Activated CD8-positive, alpha-beta T cell treated with anti-CD3 and anti-CD28 coated beads for 36 hours (primary cell): ENCODE measurements around the gene MAP3K2. TPM values are rescaled to one million over a fixed set of nuclear protein-coding genes. Genes with fewer than 3 reads are reported as not detected.

Experiments used
- ATAC-seq: fragments of 200-7000 bp; cut with Tn5 transposase; one replicate; pipeline ENCODE4 v1.10.0; 2021; ENCODE audit warnings: mild to moderate bottlenecking, moderate library complexity
- CTCF ChIA-PET: fragments of 350-600 bp; sonication (Branson Sonifier 250); formaldehyde crosslinking; loops from one replicate; lab custom pipeline; 2021; ENCODE audit warnings: antibody characterized with exemption; lab: Charles Lee
- POLR2A ChIA-PET: fragments of 350-600 bp; sonication (Branson Sonifier 250); formaldehyde crosslinking; loops from one replicate; lab custom pipeline; 2021; ENCODE audit warnings: antibody characterized with exemption; lab: Charles Lee
- DNase-seq: peaks from one replicate; pipeline ENCODE4 v3.0.0-alpha.2; 2020
- H3K27ac Mint-ChIP-seq: one replicate; pipeline ENCODE4 v1.8.0; 2021; ENCODE audit warnings: mild to moderate bottlenecking, mixed read lengths
- H3K27me3 Mint-ChIP-seq: one replicate; pipeline ENCODE4 v1.8.0; 2021; ENCODE audit warnings: mixed read lengths
- H3K36me3 Mint-ChIP-seq: one replicate; pipeline ENCODE4 v1.8.0; 2021; ENCODE audit warnings: low read depth, mixed read lengths
- H3K4me1 Mint-ChIP-seq: one replicate; pipeline ENCODE4 v1.8.0; 2021; ENCODE audit warnings: low read depth, mixed read lengths
- H3K4me3 Mint-ChIP-seq: one replicate; pipeline ENCODE4 v1.8.0; 2021; ENCODE audit warnings: mild to moderate bottlenecking, moderate library complexity, mixed read lengths
- H3K9me3 Mint-ChIP-seq: one replicate; pipeline ENCODE4 v1.8.0; 2021; ENCODE audit warnings: mixed read lengths
- intact Hi-C: fragments of 100-400 bp; cut with micrococcal nuclease; formaldehyde crosslinking; loops from one replicate; pipeline ENCODE4 v1.10.0; 2022
- total RNA-seq, 2 experiments: library from RNA; stranded (reverse); gene quantifications; one replicate each; pipeline ENCODE4 v1.2.3, GENCODE V29; 2021
- TF ChIP-seq, protein P1 (sequence below): fragments of 200-600 bp; IDR thresholded peaks from one replicate; pipeline ENCODE4 v1.8.0; 2022; ENCODE audit warnings: antibody characterized with exemption, mild to moderate bottlenecking

MAP3K2 gene
- total RNA-seq, 2 experiments from 2014 or later: 54.7 to 55.5 TPM

- intact Hi-C loops: no loop called here
- no peak for ATAC-seq
- Mint-ChIP-seq H3K4me1 (peaks cover 62% of the 10 kb centered on the region), H3K36me3 (peaks cover 36% of the 10 kb centered on the region), H3K27ac (no peak overlapping the region), H3K9me3 (peaks cover 18% of the 10 kb centered on the region), H3K27me3 (no peaks in the 10 kb centered on the region), H3K4me3 (no peak overlapping the region)
- ChIA-PET POLR2A (interaction anchor here (0.9 to 2.9 kb wide), 2 partner anchors 10 to 15 kb away, joined by 3 to 9 read pairs; no protein-coding TSS in a partner anchor), CTCF (interaction anchor here (1.0 to 3.6 kb wide), 5 partner anchors 8 to 44 kb away, joined by 3 to 10 read pairs (median 4); no protein-coding TSS in a partner anchor)
- TF ChIP-seq, protein P1, sequence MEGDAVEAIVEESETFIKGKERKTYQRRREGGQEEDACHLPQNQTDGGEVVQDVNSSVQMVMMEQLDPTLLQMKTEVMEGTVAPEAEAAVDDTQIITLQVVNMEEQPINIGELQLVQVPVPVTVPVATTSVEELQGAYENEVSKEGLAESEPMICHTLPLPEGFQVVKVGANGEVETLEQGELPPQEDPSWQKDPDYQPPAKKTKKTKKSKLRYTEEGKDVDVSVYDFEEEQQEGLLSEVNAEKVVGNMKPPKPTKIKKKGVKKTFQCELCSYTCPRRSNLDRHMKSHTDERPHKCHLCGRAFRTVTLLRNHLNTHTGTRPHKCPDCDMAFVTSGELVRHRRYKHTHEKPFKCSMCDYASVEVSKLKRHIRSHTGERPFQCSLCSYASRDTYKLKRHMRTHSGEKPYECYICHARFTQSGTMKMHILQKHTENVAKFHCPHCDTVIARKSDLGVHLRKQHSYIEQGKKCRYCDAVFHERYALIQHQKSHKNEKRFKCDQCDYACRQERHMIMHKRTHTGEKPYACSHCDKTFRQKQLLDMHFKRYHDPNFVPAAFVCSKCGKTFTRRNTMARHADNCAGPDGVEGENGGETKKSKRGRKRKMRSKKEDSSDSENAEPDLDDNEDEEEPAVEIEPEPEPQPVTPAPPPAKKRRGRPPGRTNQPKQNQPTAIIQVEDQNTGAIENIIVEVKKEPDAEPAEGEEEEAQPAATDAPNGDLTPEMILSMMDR: no peak
- DNase-seq: no peak
These were observed 9.1 kb downstream of the MAP3K2 start for GRCh38 chr2:127378720-127379119.

GRCh38 chr2:127377262-127377661 is 10.5 kb downstream of the MAP3K2 start:
- Mint-ChIP-seq H3K9me3 (peaks cover 30% of the 10 kb centered on the region), H3K36me3 (peaks cover 37% of the 10 kb centered on the region), H3K4me3 (no peak overlapping the region), H3K27ac (no peak overlapping the region), H3K27me3 (no peaks in the 10 kb centered on the region), H3K4me1 (peaks cover 50% of the 10 kb centered on the region)
- no peak for ATAC-seq
- TF ChIP-seq, protein P1: no peak
- intact Hi-C loops: no loop called here
- ChIA-PET POLR2A (interaction anchor here (2.9 kb wide), 1 partner anchor 12 kb away, joined by 9 read pairs; no protein-coding TSS in a partner anchor), CTCF (interaction anchor here (1.3 kb wide), 1 partner anchor 21 kb away, joined by 4 read pairs; no protein-coding TSS in a partner anchor)
- DNase-seq: no peak

GRCh38 chr2:127376257-127376656 is 11.5 kb downstream of the MAP3K2 start:
- Mint-ChIP-seq H3K36me3 (peaks cover 45% of the 10 kb centered on the region), H3K4me1 (peaks cover 42% of the 10 kb centered on the region), H3K4me3 (no peak overlapping the region), H3K27me3 (no peaks in the 10 kb centered on the region), H3K27ac (no peak overlapping the region), H3K9me3 (peaks cover 39% of the 10 kb centered on the region)
- CTCF ChIA-PET: interaction anchor here (1.5 kb wide), 1 partner anchor 103 kb away, joined by 4 read pairs; no protein-coding TSS in a partner anchor
- intact Hi-C loops: no loop called here
- POLR2A ChIA-PET: no interaction called here
- no peak for ATAC-seq
- DNase-seq: no peak
- TF ChIP-seq, protein P1: no peak

DNA sequence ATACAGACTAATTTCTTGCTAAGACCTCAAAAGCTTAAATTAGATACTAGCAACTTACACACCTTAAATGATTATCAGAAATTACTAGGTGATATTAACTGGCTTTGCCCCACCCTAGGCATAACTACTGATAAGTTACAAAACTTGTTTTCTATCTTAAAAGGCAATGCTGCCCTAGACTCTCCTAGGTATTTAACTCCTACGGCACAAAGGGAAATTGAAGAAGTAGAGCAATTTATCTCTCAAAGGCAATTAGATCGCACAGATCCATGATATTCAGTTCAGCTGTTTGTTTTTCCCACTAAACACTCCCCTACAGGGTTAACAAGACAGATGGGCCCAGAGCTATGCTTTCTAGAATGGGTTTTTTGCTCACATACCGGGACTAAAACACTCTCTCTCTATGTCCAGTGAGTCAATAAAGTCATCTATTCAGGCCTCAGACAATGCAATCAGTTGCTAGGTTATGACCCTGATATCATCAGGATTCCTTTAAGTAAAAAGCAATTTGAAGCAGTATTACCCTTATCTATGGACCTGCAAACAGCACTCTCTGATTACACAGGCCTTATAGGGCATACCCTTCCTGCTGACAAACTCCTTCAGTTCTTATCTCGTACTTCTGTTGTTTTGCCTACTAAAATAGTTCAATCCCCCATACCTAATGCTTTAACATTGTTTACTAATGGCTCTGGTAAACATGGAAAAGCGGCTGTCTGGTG is 14.3 kb downstream of the MAP3K2 start:
- CTCF ChIA-PET: interaction anchor here (2.7 kb wide), 1 partner anchor 42 kb away, joined by 7 read pairs; no protein-coding TSS in a partner anchor
- Mint-ChIP-seq H3K4me3 (no peak overlapping the region), H3K36me3 (peaks cover 61% of the 10 kb centered on the region), H3K27me3 (no peaks in the 10 kb centered on the region), H3K27ac (no peak overlapping the region), H3K9me3 (peaks cover 53% of the 10 kb centered on the region), H3K4me1 (peaks cover 23% of the 10 kb centered on the region)
- POLR2A ChIA-PET: interaction anchor here (1.1 kb wide), 1 partner anchor 84 kb away, joined by 3 read pairs; no protein-coding TSS in a partner anchor
- ATAC-seq (no peak), DNase-seq (no peak)
- intact Hi-C loops: no loop called here
- TF ChIP-seq, protein P1: no peak

- Mint-ChIP-seq H3K27me3 (no peaks in the 10 kb centered on the region), H3K9me3 (peaks cover 49% of the 10 kb centered on the region), H3K4me1 (peaks cover 28% of the 10 kb centered on the region), H3K27ac (no peak overlapping the region), H3K4me3 (no peak overlapping the region), H3K36me3 (peaks cover 50% of the 10 kb centered on the region)
- ChIA-PET CTCF (interaction anchor here (0.8 to 1.0 kb wide), 2 partner anchors 15 to 44 kb away, joined by 3 read pairs; no protein-coding TSS in a partner anchor), POLR2A (no interaction called here)
- intact Hi-C loops: no loop called here
- no peak for DNase-seq
- ATAC-seq: no peak
- TF ChIP-seq, protein P1: no peak
These were observed 16.7 kb downstream of the MAP3K2 start for GRCh38 chr2:127371037-127371436.
